PC-3 (cell line): Measurements from ENCODE around the gene KAZN.

Experiments used
- CTCF ChIP-seq: fragments of 300-600 bp; sonication (generic); conservative IDR thresholded peaks from 2 replicates; pipeline ENCODE4 v1.5.1; 2017; ENCODE audit warnings: antibody characterized with exemption, low read depth, mild to moderate bottlenecking, low read length
- EZH2 ChIP-seq: fragments of 300-600 bp; sonication (generic); IDR thresholded peaks from one replicate; pipeline ENCODE4 v1.6.1; 2017; ENCODE audit warnings: antibody characterized with exemption, mild to moderate bottlenecking, low read length; ENCODE audit not compliant: unreplicated experiment

GRCh38 chr1:15066191-15066590 lies 467.7 kb downstream of the KAZN start:
- TF ChIP-seq EZH2 (no peak), CTCF (no peak)
